T-helper 2 cell treated with Interferon-gamma antibody and Interleukin-4, amounts not matched to agents 5 μg/mL and 100 μg/mL, for 36 hours (primary cell): ENCODE data around the gene POLR3E.

Source experiments
- DNase-seq: peaks from one replicate; pipeline ENCODE4 v3.0.0; 2021; ENCODE audit warnings: low spot score
- H3K27ac Mint-ChIP-seq: one replicate; pipeline ENCODE4 v1.8.0; 2021; ENCODE audit warnings: mild to moderate bottlenecking, mixed read lengths
- H3K27me3 Mint-ChIP-seq: one replicate; pipeline ENCODE4 v1.8.0; 2021; ENCODE audit warnings: low read depth, mixed read lengths
- H3K36me3 Mint-ChIP-seq: one replicate; pipeline ENCODE4 v1.8.0; 2021; ENCODE audit warnings: low read depth, mixed read lengths
- H3K4me1 Mint-ChIP-seq: one replicate; pipeline ENCODE4 v1.8.0; 2021; ENCODE audit warnings: low read depth, mixed read lengths
- H3K4me3 Mint-ChIP-seq: one replicate; pipeline ENCODE4 v1.8.0; 2022; ENCODE audit warnings: mild to moderate bottlenecking, moderate library complexity, mixed read lengths
- H3K9me3 Mint-ChIP-seq: one replicate; pipeline ENCODE4 v1.8.0; 2021; ENCODE audit warnings: mixed read lengths

Gene POLR3E

DNA sequence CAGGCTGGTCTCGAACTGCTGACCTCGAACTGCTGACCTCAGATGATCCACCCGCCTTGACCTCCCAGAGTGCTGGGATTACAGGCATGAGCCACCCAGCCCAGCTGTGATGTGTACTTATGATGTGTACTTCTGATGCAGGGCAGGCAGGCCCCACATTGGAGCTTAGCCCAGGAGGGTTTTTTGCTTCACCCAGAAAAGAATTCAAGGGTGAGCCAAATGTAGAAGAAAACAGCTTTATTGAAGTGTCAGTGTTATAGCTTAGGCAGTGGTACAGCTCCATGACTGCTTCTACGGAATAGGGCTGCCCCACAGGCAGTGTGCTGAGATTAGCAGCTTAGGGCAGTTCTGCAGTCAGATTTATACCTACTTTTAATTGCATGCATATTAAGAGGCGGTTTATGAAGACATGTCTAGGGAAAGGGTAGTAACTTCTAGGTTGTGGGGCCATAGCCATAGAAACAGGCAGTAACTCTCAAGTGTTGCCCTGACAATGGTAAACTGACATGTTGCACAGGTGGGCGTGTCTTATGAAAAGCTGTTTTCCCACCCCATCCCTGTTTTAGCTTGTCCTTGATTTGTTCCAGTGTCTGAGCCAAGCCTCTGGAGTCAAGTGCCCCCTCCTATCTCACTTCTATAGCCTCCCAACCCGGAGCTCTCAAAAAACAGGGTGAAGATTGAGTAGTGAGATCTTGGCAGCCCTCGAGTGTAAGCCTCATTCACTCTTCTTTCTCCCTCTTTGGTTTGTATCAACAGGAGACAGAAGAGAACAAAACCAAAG lies 24.1 kb upstream of the POLR3E start:
- Mint-ChIP-seq H3K9me3 (no peaks in the 10 kb centered on the region), H3K27ac (no peak overlapping the region), H3K4me3 (no peak overlapping the region), H3K27me3 (no peaks in the 10 kb centered on the region), H3K4me1 (peaks cover 4% of the 10 kb centered on the region), H3K36me3 (peaks cover 49% of the 10 kb centered on the region)
- no peak for DNase-seq

DNA sequence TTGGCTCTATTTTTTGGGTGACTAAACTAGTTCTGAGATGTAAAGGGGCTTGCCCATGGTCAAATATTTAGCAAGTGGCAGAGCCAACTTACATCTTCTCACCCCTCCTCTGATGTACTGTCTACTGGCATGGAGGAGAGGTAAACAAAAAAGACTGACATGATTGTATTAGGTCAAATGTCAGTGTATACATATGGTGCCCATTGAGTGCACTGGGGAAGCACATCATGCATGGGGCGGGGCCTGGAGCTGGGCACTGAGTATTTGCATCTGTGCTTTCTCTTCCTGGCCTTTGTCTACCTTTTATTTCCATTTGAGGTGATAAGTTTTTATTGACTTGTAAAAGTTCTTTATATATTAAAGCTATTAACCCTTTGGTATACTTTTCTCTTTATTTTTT lies 22.3 kb upstream of the POLR3E start:
- Mint-ChIP-seq H3K4me1 (peaks cover 4% of the 10 kb centered on the region), H3K27ac (no peak overlapping the region), H3K4me3 (no peak overlapping the region), H3K36me3 (peaks cover 44% of the 10 kb centered on the region), H3K27me3 (no peaks in the 10 kb centered on the region), H3K9me3 (no peaks in the 10 kb centered on the region)
- no peak for DNase-seq

DNA sequence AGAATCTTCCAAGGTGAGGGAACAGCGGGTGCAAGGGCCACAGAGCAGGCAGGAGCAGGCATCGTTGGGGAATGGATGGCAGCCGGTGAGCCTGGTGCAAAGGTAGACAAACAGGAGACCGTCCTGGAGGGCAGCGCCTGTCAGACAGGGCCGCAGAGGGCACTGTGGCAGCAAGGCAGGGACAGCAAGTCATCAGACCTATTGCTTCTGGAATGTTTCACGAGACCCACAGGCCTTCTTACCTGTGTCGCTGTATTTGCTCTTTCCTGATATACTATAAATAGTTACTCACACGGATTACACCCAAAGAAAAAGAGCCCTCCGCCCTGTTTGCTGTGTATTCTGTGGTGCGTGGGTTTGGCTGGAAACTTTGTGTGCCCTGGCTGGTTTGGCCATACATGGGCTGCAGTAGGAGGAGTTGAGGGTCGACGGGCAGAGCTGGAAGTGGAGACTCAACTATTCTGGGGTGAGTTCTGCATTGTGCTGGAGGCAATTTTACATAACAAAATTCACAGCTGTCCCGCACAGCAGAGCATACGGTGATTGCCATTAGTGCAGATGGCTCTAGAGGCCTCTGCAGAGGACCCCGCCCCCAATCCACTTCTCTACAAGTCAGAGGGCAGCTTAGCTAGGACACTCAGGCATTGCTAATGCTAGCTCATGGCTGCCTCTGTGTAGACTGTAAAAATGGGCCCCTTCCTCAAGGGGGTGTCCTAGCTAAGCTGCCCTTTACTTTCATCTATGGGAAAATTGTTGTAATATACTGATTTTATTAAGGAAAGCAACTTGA lies 18.6 kb upstream of the POLR3E start:
- no peak for DNase-seq
- Mint-ChIP-seq H3K9me3 (no peaks in the 10 kb centered on the region), H3K4me1 (no peaks in the 10 kb centered on the region), H3K27ac (no peak overlapping the region), H3K4me3 (no peak overlapping the region), H3K27me3 (no peaks in the 10 kb centered on the region), H3K36me3 (peaks cover 47% of the 10 kb centered on the region)

DNA sequence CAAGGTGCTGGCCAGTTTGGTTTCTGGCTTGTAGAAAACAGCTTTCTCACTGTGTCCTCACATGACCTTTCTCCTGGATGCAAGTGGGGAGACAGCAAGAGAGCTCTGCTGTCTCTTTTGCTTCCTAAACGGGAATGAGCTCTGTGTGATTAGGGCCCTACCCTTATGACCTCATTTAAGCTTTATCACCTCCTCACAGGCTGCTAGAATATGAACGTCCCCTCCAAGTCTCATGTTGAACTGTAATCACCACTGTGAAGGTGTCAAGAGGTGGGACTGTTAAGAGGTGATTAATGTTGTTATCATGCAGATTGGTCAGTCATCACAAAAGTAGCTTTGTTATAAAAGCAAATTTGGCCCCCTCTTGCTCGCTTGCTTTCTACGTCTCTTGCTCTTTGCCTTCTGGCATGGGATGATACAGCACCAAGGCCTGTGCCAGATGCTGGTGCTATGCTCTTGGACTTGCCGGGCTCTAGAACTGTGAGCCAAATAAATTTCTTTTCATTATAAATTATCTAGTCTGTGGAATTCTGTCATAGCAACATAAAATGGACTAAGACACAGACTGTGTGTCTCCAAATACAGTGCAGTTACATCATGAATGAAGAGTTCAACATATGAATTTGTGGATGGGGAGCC lies 14.8 kb upstream of the POLR3E start:
- no peaks in the 10 kb centered on the region for H3K4me1 Mint-ChIP-seq
- no peaks in the 10 kb centered on the region for H3K9me3 Mint-ChIP-seq
- H3K36me3 Mint-ChIP-seq, result peaks cover 40% of the 10 kb centered on the region
- H3K27me3 Mint-ChIP-seq, result no peaks in the 10 kb centered on the region
- no peak overlapping the region for H3K4me3 Mint-ChIP-seq
- no peak overlapping the region for H3K27ac Mint-ChIP-seq
- no peak for DNase-seq

DNA sequence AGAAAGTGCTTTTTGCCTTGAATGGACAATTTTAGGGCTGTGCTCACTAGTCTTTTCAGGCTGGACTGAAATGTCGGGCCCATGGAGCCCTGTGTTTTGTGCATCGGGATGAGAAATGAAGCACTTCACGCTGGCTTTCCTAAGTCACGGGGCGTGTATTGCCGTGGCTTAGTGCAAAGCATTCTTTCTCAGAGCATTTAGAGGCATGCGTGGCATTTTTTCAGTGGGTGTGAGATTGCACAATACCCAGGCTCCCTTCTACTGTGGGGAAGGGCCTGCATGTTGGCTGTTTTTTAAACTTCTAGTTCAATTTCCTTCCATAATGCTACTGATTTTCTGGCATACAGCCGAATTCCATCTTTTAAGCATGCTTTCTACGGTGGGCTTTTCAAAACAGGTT lies 12.6 kb upstream of the POLR3E start:
- H3K9me3 Mint-ChIP-seq, result no peaks in the 10 kb centered on the region
- no peak for DNase-seq
- no peak overlapping the region for H3K27ac Mint-ChIP-seq
- no peaks in the 10 kb centered on the region for H3K4me1 Mint-ChIP-seq
- H3K27me3 Mint-ChIP-seq, result no peaks in the 10 kb centered on the region
- peaks cover 32% of the 10 kb centered on the region for H3K36me3 Mint-ChIP-seq
- no peak overlapping the region for H3K4me3 Mint-ChIP-seq

DNA sequence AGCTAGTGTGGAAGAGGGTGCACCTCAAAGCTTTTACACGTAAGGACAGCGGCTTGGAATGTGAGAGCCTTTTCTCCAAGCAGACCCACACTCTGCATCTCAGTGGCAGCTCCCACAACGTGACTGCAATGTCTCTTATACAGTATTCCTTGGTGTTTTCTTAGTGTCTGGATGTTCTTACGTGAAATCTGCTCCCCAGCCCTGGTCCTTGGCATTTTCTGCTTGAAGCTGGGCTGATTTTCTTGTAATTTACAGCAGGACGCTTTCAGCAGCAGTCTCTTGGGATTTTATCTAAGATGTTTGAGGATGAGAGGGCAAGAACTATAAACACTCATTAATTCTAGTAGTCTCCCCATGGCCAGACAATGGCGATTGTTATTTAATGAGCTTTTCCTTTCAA lies 12.1 kb upstream of the POLR3E start:
- no peak overlapping the region for H3K4me3 Mint-ChIP-seq
- H3K4me1 Mint-ChIP-seq, result no peaks in the 10 kb centered on the region
- H3K27ac Mint-ChIP-seq, result no peak overlapping the region
- no peaks in the 10 kb centered on the region for H3K9me3 Mint-ChIP-seq
- no peaks in the 10 kb centered on the region for H3K27me3 Mint-ChIP-seq
- peaks cover 31% of the 10 kb centered on the region for H3K36me3 Mint-ChIP-seq
- no peak for DNase-seq

DNA sequence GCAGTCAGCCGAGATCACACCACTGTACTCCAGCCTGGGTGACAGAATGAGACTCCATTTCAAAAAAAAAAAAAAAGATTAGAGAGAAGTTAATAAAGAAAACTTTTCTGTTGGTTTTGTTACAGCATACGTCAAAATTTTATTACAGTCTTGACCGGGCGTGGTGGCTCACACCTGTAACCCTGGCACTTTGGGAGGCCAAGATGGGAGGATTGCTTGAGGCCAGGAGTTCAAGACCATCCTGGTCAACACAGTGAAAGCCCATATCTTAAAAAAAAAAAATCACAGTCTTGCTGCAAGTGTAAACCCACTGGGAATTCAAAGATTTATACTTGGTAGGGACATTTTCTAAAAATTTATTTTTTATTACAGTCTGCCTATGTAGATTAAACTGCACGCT lies 6.2 kb upstream of the POLR3E start:
- Mint-ChIP-seq H3K4me3 (no peak overlapping the region), H3K4me1 (peaks cover under 1% of the 10 kb centered on the region), H3K27me3 (no peaks in the 10 kb centered on the region), H3K27ac (no peak overlapping the region), H3K9me3 (no peaks in the 10 kb centered on the region), H3K36me3 (peaks cover 2% of the 10 kb centered on the region)
- no peak for DNase-seq

DNA sequence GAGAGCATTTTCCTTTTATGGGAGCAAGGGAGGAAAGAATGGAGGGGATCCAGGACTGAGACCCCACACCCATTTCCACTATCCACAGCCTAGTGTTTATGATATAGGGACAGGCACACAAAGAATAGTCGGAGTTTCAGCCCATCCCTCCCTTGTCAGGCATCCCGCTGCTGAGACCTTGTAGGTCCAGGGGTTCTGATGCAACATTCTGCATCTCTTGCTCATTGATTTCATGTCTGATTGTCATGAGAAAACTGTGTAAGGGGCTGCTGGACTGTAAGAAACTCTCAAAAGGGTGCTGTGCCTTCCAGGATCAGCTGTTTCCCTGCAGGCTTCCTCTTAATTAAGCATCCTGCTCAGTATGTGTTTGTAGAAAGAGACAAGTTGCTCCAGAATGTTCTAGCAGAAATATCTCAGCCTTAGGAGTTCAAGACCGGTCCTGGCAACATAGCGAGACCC lies 5.3 kb upstream of the POLR3E start:
- no peak overlapping the region for H3K4me3 Mint-ChIP-seq
- peaks cover under 1% of the 10 kb centered on the region for H3K27me3 Mint-ChIP-seq
- H3K9me3 Mint-ChIP-seq, result no peaks in the 10 kb centered on the region
- H3K27ac Mint-ChIP-seq, result no peak overlapping the region
- peaks cover 5% of the 10 kb centered on the region for H3K4me1 Mint-ChIP-seq
- H3K36me3 Mint-ChIP-seq, result peaks cover 3% of the 10 kb centered on the region
- DNase-seq, result no peak

DNA sequence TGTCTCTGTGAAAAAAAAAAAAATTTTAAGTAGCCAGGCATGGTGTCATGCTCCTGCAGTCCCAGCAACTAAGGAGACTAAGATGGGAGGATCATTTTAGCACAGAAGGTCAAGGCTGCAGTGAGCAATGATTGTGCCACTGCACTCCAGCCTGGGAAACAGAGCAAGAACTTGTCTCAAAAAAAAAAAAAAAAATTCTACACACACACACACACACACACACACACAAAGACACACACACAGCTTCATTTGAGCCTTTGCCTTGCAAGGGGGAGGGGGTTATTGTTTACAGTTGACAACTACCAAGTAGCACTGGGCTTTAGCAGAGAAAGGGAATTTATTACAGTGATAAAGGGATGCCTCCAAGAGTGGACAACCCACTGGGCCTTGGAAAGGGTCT lies 4.9 kb upstream of the POLR3E start:
- no peaks in the 10 kb centered on the region for H3K9me3 Mint-ChIP-seq
- no peak overlapping the region for H3K4me3 Mint-ChIP-seq
- peaks cover 5% of the 10 kb centered on the region for H3K36me3 Mint-ChIP-seq
- peaks cover 5% of the 10 kb centered on the region for H3K4me1 Mint-ChIP-seq
- DNase-seq, result no peak
- peaks cover 4% of the 10 kb centered on the region for H3K27me3 Mint-ChIP-seq
- no peak overlapping the region for H3K27ac Mint-ChIP-seq

DNA sequence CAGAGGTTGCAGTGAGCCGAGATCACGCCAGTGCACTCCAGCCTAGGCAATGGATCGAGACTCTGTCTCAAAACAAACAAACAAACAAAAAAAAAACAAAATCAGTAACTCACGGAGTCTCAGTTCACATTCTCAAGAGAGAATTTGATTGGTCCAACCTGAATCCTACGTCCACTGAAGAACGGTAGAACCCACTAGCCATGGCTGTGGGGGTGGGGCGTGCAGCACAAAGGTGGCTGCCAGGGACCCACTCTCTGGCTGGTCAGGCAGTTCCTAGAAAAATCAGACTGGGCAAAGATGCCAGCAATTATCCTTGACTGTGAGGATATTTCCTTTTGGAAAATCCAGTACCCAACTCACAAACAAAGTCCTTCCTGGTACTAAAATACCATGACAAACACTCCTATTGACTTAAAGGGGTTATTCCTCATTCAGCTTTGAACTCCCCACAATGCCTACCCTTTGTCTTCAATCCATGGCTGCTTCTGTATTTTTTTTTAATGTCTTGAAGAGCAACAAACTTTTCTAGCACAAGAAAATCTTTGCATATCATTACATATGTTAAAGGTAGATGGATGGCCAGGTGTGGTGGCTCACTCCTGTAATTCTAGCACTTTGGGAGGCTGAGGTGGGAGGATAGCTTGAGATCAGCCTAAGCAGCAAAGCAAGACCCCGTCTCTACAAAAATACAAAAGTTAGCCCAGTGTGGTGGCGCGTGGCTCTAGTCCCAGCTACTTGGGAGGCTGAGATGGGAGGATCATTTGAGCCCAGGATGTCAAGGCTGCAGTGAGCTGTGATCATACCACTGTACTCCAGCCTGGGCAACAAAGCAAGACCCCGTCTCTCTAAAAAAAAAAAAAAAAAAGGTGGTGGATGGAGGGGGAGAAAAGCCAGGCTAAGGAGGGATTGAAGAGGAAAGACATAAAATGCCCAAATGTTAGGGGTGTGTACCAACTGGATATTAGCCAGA lies 3.8 kb upstream of the POLR3E start:
- H3K27me3 Mint-ChIP-seq, result peaks cover 4% of the 10 kb centered on the region
- H3K36me3 Mint-ChIP-seq, result peaks cover 10% of the 10 kb centered on the region
- no peak for DNase-seq
- H3K9me3 Mint-ChIP-seq, result no peaks in the 10 kb centered on the region
- H3K27ac Mint-ChIP-seq, result no peak overlapping the region
- no peak overlapping the region for H3K4me3 Mint-ChIP-seq
- H3K4me1 Mint-ChIP-seq, result peaks cover 7% of the 10 kb centered on the region

DNA sequence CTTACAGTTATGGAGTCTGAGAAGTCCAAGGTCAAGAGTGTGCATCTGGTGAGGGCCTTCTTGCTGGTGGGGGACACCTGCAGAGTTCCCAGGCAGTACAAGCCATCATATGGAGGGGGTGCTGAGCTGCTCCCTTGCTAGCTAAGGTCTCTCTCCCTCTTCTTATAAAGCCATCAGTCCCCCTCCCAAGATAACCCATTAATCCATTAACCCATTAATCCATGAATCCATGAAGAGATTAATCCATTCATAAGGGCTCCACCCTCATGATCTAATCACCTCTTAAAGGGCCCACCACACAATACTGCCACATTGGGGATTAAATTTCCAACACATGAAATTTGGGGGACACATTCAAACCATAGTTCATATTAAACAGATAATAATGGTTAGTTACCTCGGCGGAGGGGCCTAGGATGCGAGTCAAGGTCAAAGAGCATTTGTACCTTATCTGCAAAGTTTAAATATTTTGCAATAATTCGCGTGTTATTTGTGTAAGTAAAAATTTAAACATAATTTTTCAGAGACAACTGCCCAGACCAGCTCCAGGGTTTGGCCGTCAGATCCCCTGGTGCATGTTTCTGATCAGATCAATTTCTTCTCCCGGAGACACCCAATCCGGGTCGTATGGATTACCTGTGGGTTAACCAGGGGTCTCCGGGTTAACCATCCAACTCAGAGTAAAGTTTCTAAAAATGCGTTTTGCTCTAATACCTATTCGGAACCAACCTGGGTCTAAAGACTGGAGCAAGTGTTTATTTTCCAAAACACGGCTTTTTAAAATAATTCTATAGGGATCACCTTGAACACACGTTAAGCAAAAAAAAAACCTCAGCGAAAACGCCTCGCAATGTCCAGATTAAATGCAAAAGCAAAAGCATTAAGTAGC lies 740 bp upstream of the POLR3E start:
- DNase-seq, result no peak
- Mint-ChIP-seq H3K9me3 (no peaks in the 10 kb centered on the region), H3K27ac (peak overlapping the region; percentile 98), H3K36me3 (peaks cover 20% of the 10 kb centered on the region), H3K4me3 (peak overlapping the region; percentile 95), H3K4me1 (peaks cover 25% of the 10 kb centered on the region), H3K27me3 (peaks cover 4% of the 10 kb centered on the region)

DNA sequence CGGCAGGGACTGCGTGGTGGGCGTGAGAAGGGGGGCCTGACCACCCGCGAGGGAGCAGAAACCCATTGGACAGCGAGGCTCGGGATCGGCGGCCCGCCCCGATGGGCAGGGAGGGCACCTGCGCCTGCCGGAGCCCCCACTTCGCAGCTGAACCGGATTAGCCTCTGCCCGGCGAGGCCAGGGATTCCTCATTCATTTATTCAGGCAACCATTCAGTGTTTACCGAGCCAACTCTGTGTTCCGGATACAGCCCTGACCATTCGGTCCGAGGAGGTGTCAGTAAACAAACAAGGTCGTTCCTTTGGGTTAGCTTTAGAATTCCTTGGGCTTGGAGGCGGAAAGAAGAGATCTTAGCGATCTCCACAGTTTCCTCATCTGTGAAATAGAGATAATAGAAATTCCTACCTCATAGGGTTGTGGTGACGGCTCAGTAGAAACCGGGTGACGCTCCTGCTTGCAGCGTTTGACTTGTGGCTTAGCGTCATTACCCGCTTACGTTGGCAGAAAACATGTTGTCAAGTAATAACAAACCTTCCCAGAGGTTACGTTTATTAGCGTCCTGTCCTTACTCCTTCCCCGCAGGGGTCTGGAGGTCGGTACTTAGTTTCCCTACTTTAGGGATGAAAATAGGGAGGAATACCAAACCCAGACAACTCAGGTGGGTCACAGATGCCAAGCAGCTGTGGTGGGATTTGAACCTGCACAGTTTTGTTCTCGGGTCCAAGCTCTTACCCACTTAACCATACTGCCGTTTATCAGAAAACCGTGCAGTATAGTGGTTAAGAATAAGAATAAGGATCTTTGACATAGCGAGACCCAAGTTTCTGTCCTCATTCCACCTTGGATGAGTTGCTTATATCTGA lies 893 bp downstream of the POLR3E start:
- Mint-ChIP-seq H3K4me1 (peaks cover 27% of the 10 kb centered on the region), H3K36me3 (peaks cover 27% of the 10 kb centered on the region), H3K9me3 (no peaks in the 10 kb centered on the region)

More for the DNA sequence above, 893 bp downstream of the POLR3E start:
- Mint-ChIP-seq H3K4me3 (peak overlapping the region; percentile 95), H3K27me3 (peaks cover 4% of the 10 kb centered on the region), H3K27ac (peak overlapping the region; percentile 98)
- peak; percentile 78 for DNase-seq
